H1 (cell line): Measurements from ENCODE around the gene CAD. TPM values are rescaled to one million over a fixed set of nuclear protein-coding genes. Genes with fewer than 3 reads are reported as not detected.
"Not testable (repeated sequence)": the region's sequence is repeated elsewhere in the genome, so short reads cannot be mapped to it uniquely, and the experiment has no call there.

Experiments
- CTCF ChIA-PET: fragments of 300-600 bp; sonication (Branson Sonifier 250); formaldehyde crosslinking; loops from one replicate; lab custom pipeline; 2021; ENCODE audit not compliant: partially characterized antibody; lab: Charles Lee
- POLR2A ChIA-PET: fragments of 300-600 bp; sonication (Branson Sonifier 250); formaldehyde crosslinking; loops from one replicate; lab custom pipeline; 2021; ENCODE audit warnings: inconsistent platforms; ENCODE audit not compliant: partially characterized antibody; lab: Charles Lee
- DNase-seq, 2 experiments: peaks; one replicate each; pipeline versions ENCODE4 v3.0.0 to v3.0.0-alpha.2; 2010 to 2022; ENCODE audit warnings: low spot score in 2 of 2, low read depth in 1 of 2, mixed read lengths in 1 of 2
- FAIRE-seq: peaks from 2 replicates; lab custom pipeline; 2011; peaks lifted over from hg19 to GRCh38; lab: Jason Lieb, UNC
- H2AFZ ChIP-seq: 2 replicates; pipeline ENCODE4 v1.8.1; 2012; ENCODE audit warnings: low read length, inconsistent platforms
- H2AK5ac ChIP-seq: 2 replicates; pipeline ENCODE4 v1.6.1; 2013; ENCODE audit warnings: low read depth, low read length
- H2BK120ac ChIP-seq: replicated peaks from 2 replicates; pipeline ENCODE3; 2013; ENCODE audit warnings: low read depth, low read length, inconsistent platforms
- H2BK12ac ChIP-seq: 2 replicates; pipeline ENCODE4 v1.6.1; 2013; ENCODE audit warnings: low read depth, low read length
- H2BK15ac ChIP-seq: 2 replicates; pipeline ENCODE4 v1.6.1; 2013; ENCODE audit warnings: low read length
- H2BK20ac ChIP-seq: 2 replicates; pipeline ENCODE4 v1.6.1; 2013; ENCODE audit warnings: low read length
- H2BK5ac ChIP-seq: 2 replicates; pipeline ENCODE4 v1.6.1; 2013; ENCODE audit warnings: low read depth, low read length
- H3K14ac ChIP-seq: 2 replicates; pipeline ENCODE4 v1.6.1; 2013; ENCODE audit warnings: inconsistent platforms; ENCODE audit not compliant: insufficient read length
- H3K18ac ChIP-seq: 2 replicates; pipeline ENCODE4 v1.6.1; 2013; ENCODE audit warnings: low read length; ENCODE audit errors: extremely low read depth
- H3K23ac ChIP-seq: 2 replicates; pipeline ENCODE4 v1.6.1; 2013; ENCODE audit warnings: inconsistent platforms; ENCODE audit not compliant: insufficient read length
- H3K23me2 ChIP-seq: 2 replicates; pipeline ENCODE4 v1.6.1; 2013; ENCODE audit warnings: low read depth, low read length
- H3K27ac ChIP-seq: 2 replicates; pipeline ENCODE4 v1.6.1; 2011; ENCODE audit warnings: low read depth, low read length, inconsistent platforms
- H3K27me3 ChIP-seq, 4 experiments: replicated peaks in 1 of 4; 1 replicate in 1 of 4; 2 replicates in 3 of 4; pipeline versions ENCODE4 v1.6.1 to v1.8.1; 2011 to 2013; ENCODE audit warnings: low read length in 3 of 4, mild to moderate bottlenecking in 3 of 4, inconsistent platforms in 2 of 4, mixed read lengths in 2 of 4, moderate library complexity in 1 of 4; ENCODE audit not compliant: control insufficient read depth in 3 of 4, insufficient read depth in 3 of 4; ENCODE audit errors: extremely low read depth in 1 of 4
- H3K36me3 ChIP-seq, 4 experiments: 2 replicates each; pipeline versions ENCODE4 v1.6.1 to v1.8.1; 2011 to 2013; ENCODE audit warnings: mild to moderate bottlenecking in 4 of 4, low read length in 3 of 4, moderate library complexity in 2 of 4, control low read depth in 1 of 4, inconsistent platforms in 1 of 4; ENCODE audit not compliant: insufficient read depth in 4 of 4, control insufficient read depth in 2 of 4
- H3K4ac ChIP-seq: replicated peaks from 2 replicates; pipeline ENCODE3; 2013; ENCODE audit warnings: low read length, low read depth, mixed read lengths, inconsistent platforms; ENCODE audit not compliant: insufficient read length
- H3K4me1 ChIP-seq, 4 experiments: replicated peaks in 1 of 4; 1 replicate in 1 of 4; 2 replicates in 3 of 4; pipeline versions ENCODE4 v1.6.1 to v1.8.1; 2011 to 2013; ENCODE audit warnings: low read length in 3 of 4, inconsistent platforms in 2 of 4, mixed read lengths in 1 of 4; ENCODE audit not compliant: insufficient read depth in 4 of 4, control insufficient read depth in 3 of 4
- H3K4me2 ChIP-seq, 2 experiments: 2 replicates each; pipeline versions ENCODE4 v1.6.1 to v1.8.1; 2011 to 2013; ENCODE audit warnings: low read depth in 2 of 2, low read length in 2 of 2, control low read depth in 1 of 2, inconsistent platforms in 1 of 2, mild to moderate bottlenecking in 1 of 2; ENCODE audit not compliant: insufficient read depth in 1 of 2
- H3K4me3 ChIP-seq, 4 experiments: fragments of 200-600, 300-600 bp in 1 of 4; sonication (generic), shearing (Covaris generic), sonication (Bioruptor Twin) in 1 of 4; 2 replicates each; pipeline versions ENCODE4 v1.5.1 to v1.8.1; 2011 to 2016; ENCODE audit warnings: low read length in 4 of 4, low read depth in 3 of 4, control low read depth in 2 of 4, inconsistent platforms in 2 of 4, mild to moderate bottlenecking in 2 of 4, mixed read lengths in 1 of 4, moderate library complexity in 1 of 4; ENCODE audit not compliant: insufficient read depth in 2 of 4; ENCODE audit errors: extremely low read depth in 1 of 4
- H3K56ac ChIP-seq: replicated peaks from 2 replicates; pipeline ENCODE3; 2013; ENCODE audit warnings: low read depth, mild to moderate bottlenecking, mixed read lengths, low read length, inconsistent platforms; ENCODE audit not compliant: insufficient read length
- H3K79me1 ChIP-seq: 2 replicates; pipeline ENCODE4 v1.6.1; 2013; ENCODE audit warnings: low read depth, low read length, control low read depth
- H3K79me2 ChIP-seq, 2 experiments: 2 replicates each; pipeline versions ENCODE4 v1.6.1 to v1.8.1; 2012 to 2013; ENCODE audit warnings: low read length in 2 of 2, mild to moderate bottlenecking in 2 of 2, inconsistent platforms in 1 of 2; ENCODE audit not compliant: insufficient read depth in 2 of 2, control insufficient read depth in 1 of 2
- H3K9ac ChIP-seq, 4 experiments: replicated peaks in 1 of 4; 1 replicate in 1 of 4; 2 replicates in 3 of 4; pipeline versions ENCODE4 v1.6.1 to v1.8.1; 2011 to 2013; ENCODE audit warnings: low read depth in 3 of 4, low read length in 3 of 4, control low read depth in 2 of 4, mild to moderate bottlenecking in 2 of 4, moderate library complexity in 2 of 4, inconsistent platforms in 1 of 4; ENCODE audit errors: extremely low read depth in 1 of 4
- H3K9me3 ChIP-seq, 2 experiments: 2 replicates each; pipeline versions ENCODE4 v1.6.1 to v1.8.1; 2012 to 2013; ENCODE audit warnings: mild to moderate bottlenecking in 2 of 2, moderate library complexity in 2 of 2, control low read depth in 1 of 2, inconsistent platforms in 1 of 2, low read depth in 1 of 2, low read length in 1 of 2, mixed read lengths in 1 of 2; ENCODE audit not compliant: insufficient read depth in 2 of 2
- H4K20me1 ChIP-seq, 2 experiments: replicated peaks in 1 of 2; 2 replicates each; pipeline versions ENCODE3 to v1.8.1; 2011 to 2013; ENCODE audit warnings: inconsistent platforms in 2 of 2, low read length in 2 of 2, mild to moderate bottlenecking in 1 of 2; ENCODE audit not compliant: insufficient read depth in 2 of 2, control insufficient read depth in 1 of 2
- H4K5ac ChIP-seq: 2 replicates; pipeline ENCODE4 v1.6.1; 2013; ENCODE audit warnings: low read length, low read depth, mixed read lengths, inconsistent platforms; ENCODE audit not compliant: insufficient read length
- H4K8ac ChIP-seq: 2 replicates; pipeline ENCODE4 v1.8.0; 2013; ENCODE audit warnings: mild to moderate bottlenecking, moderate library complexity, low read length, inconsistent platforms; ENCODE audit not compliant: insufficient read depth; ENCODE audit errors: extremely low read depth
- H4K91ac ChIP-seq: replicated peaks from 2 replicates; pipeline ENCODE3; 2013; ENCODE audit warnings: low read length, mixed read lengths, inconsistent platforms; ENCODE audit not compliant: insufficient read length
- WGBS, 2 experiments: shearing (Covaris generic) in 1 of 2; methylation state at CpG; one replicate each; pipeline versions ENCODE4 v1.1.6 to v1.1.7; 2013 to 2015; ENCODE audit warnings: low lambda C conversion rate in 2 of 2, mixed read lengths in 2 of 2, inconsistent platforms in 1 of 2, low coverage in 1 of 2, missing lambda C conversion rate in 1 of 2; ENCODE audit not compliant: insufficient replicate concordance in 2 of 2, insufficient coverage in 1 of 2, insufficient read length in 1 of 2; ENCODE audit errors: extremely low coverage in 1 of 2, missing lambda C conversion rate in 1 of 2; 5-methylcytosine and 5-hydroxymethylcytosine counted together
- polyA plus RNA-seq, 7 experiments: library from polyadenylated mRNA; depleted of rRNA in 3 of 7; stranded (reverse) in 5 of 7; unstranded in 2 of 7; fragments of >200 nt in 5 of 7; fragments of 200-250 nt in 2 of 7; gene quantifications; 1 replicate in 5 of 7; 2 replicates in 1 of 7; 4 replicates in 1 of 7; pipeline versions ENCODE4 v1.2.1 to v1.2.3, GENCODE V29; 2011 to 2013; ENCODE audit warnings: missing spikeins in 2 of 7, mixed read lengths in 2 of 7
- total RNA-seq: library from RNA; stranded (reverse); fragmentation: NEBNext Ultra II Directional; extraction: Animal tissue kit (Norgen Biotek cat#: 25700); gene quantifications from 2 replicates; pipeline ENCODE4 v1.2.1, GENCODE V29; 2021

Gene CAD
- total and polyA plus RNA-seq, 2 of the 8 experiments (the other 6 are each of a cell fraction or from before 2014, with no cell fraction given): 130 to 146 TPM

DNA sequence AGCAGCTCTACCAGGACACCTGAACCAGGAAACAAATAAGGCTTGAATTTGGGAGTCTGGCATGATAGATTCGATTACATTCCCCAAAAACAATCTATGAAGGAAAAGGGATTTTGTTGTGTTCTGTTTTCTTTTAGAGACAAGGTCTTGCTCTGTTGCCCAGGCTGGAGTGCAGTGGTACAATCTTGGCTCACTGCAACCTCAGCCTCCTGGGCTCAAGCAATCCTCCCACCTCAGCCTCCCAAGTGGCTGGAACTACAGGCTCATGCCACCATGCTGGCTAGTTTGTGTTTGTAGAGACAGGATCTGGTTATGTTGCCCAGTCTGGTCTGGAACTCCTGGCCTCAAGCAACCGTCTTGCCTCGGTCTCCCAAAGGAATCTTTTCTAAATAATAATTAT, 19.1 kb upstream of the CAD start:
- not testable (repeated sequence) for H2AFZ ChIP-seq, H4K91ac ChIP-seq, H2AK5ac ChIP-seq, H3K27ac ChIP-seq, H3K4ac ChIP-seq, H3K9me3 ChIP-seq, H3K18ac ChIP-seq, H3K27me3 ChIP-seq, H2BK12ac ChIP-seq, DNase-seq, H2BK120ac ChIP-seq, H3K4me3 ChIP-seq, H3K14ac ChIP-seq, H3K23ac ChIP-seq, H3K23me2 ChIP-seq, H4K5ac ChIP-seq, H3K56ac ChIP-seq, H3K79me2 ChIP-seq, H2BK15ac ChIP-seq, H2BK5ac ChIP-seq, H4K20me1 ChIP-seq, H4K8ac ChIP-seq, H3K4me1 ChIP-seq, H2BK20ac ChIP-seq, H3K4me2 ChIP-seq, H3K9ac ChIP-seq, H3K79me1 ChIP-seq, FAIRE-seq
- CTCF ChIA-PET: interaction anchor here (1.0 to 3.4 kb wide), 3 partner anchors 39 to 171 kb away, joined by 3 to 10 read pairs (median 4); no protein-coding TSS in a partner anchor
- whole genome bisulfite sequencing, 2 experiments: 86% methylated on average over 3 of the region's 3 CpGs; no CpG with 5 or more reads in 1 of the 2 experiments
- POLR2A ChIA-PET: interaction anchor here (1.1 to 5.7 kb wide), 3 partner anchors 11 to 15 kb away, joined by 3 to 35 read pairs (median 8); partner anchors contain the start of genes ATRAID and SLC5A6
- H3K36me3 ChIP-seq: peaks cover 11 to 32% (median 26%) of the 10 kb centered on the region in 4 experiments; a peak in 7 of 8 replicates
